ENCODE data around the gene OR4K15. TPM values are rescaled to one million over a fixed set of nuclear protein-coding genes. Genes with fewer than 3 reads are reported as not detected.
"Not testable (repeated sequence)": the region's sequence is repeated elsewhere in the genome, so short reads cannot be mapped to it uniquely, and the experiment has no call there.

Gene OR4K15, protein sequence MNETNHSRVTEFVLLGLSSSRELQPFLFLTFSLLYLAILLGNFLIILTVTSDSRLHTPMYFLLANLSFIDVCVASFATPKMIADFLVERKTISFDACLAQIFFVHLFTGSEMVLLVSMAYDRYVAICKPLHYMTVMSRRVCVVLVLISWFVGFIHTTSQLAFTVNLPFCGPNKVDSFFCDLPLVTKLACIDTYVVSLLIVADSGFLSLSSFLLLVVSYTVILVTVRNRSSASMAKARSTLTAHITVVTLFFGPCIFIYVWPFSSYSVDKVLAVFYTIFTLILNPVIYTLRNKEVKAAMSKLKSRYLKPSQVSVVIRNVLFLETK
- total RNA-seq = not detected

GRCh38 chr14:19975291-19975690 lies at the start of gene OR4K15:
Gene OR4K15 (plus strand): TSS chr14:19975591. CDS start chr14:19975591, 0 bp downstream.
- Mint-ChIP-seq H3K36me3 (peaks cover 9% of the 10 kb centered on the region), H3K27me3 (no peaks in the 10 kb centered on the region), H3K9me3 (peaks cover 9% of the 10 kb centered on the region), H3K4me3 (peak within 1 kb of the TSS; percentile 28), H3K27ac (peak within 1 kb of the TSS; percentile 15), H3K4me1 (peaks cover 11% of the 10 kb centered on the region)
- DNase-seq = no peak
- POLR2A ChIA-PET = no interaction called here
- ATAC-seq (ENCODE audit: low read depth) = no peak

DNA sequence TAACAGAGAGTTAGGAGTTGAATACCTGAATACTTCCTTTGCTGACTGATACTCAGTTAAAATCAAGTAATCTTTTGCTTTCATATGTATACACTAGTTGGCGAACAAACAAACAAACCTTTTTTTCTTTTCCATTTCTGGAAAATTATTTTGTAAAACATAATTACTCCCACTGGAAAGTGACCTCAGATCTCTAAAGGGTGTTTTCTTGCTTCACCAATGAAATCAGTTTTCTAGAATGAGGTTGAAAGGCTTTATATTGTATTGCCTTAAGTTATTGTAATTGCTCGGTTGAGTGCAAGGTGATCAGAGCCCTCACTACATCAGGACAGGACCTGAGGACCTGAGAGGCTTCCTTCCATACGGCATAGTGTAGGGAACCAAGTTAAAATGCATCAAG lies 44.8 kb upstream of the OR4K15 start, which contains the start of gene OR4K1:
Gene OR4K1 (plus strand): TSS at position 301 of the 400 bp plus-strand sequence. CDS start 4,750 bp downstream, outside the sequence.
- no peak for ATAC-seq (ENCODE audit: low read depth)
- peaks cover 4% of the 10 kb centered on the region for H3K27me3 Mint-ChIP-seq
- no peak within 1 kb of the TSS for H3K27ac Mint-ChIP-seq

DNA sequence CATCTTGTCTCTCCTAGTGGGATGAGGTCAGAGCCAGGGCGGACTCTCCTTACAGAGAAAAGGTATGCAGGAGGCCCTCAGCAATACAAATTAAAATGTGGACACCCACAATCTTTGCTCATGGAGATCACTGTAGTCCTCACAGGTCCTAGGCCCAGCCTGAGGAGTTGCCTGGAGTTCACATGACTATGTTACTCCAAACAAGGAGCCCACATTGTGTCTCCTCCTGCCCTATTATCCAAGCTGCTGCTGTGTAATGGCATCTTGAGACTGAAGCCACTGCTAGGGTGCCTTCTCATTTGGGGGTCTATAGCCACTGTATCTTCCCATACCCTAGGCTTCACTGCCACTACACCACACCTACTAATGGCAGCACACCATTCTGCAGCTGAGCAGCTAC lies 33.7 kb upstream of the OR4K15 start:
- POLR2A ChIA-PET = no interaction called here
- no peak overlapping the region for H3K4me3 Mint-ChIP-seq
- no peak for DNase-seq
- no peaks in the 10 kb centered on the region for H3K9me3 Mint-ChIP-seq
- no peaks in the 10 kb centered on the region for H3K4me1 Mint-ChIP-seq
- peaks cover 3% of the 10 kb centered on the region for H3K27me3 Mint-ChIP-seq
- H3K36me3 Mint-ChIP-seq = no peaks in the 10 kb centered on the region
- no peak for ATAC-seq (ENCODE audit: low read depth)
- H3K27ac Mint-ChIP-seq = no peak overlapping the region

More for the DNA sequence above, 44.8 kb upstream of the OR4K15 start, which contains the start of gene OR4K1:
- Mint-ChIP-seq H3K4me1 (no peaks in the 10 kb centered on the region), H3K36me3 (no peaks in the 10 kb centered on the region), H3K9me3 (no peaks in the 10 kb centered on the region), H3K4me3 (no peak within 1 kb of the TSS)
- POLR2A ChIA-PET = no interaction called here
- no peak for DNase-seq

DNA sequence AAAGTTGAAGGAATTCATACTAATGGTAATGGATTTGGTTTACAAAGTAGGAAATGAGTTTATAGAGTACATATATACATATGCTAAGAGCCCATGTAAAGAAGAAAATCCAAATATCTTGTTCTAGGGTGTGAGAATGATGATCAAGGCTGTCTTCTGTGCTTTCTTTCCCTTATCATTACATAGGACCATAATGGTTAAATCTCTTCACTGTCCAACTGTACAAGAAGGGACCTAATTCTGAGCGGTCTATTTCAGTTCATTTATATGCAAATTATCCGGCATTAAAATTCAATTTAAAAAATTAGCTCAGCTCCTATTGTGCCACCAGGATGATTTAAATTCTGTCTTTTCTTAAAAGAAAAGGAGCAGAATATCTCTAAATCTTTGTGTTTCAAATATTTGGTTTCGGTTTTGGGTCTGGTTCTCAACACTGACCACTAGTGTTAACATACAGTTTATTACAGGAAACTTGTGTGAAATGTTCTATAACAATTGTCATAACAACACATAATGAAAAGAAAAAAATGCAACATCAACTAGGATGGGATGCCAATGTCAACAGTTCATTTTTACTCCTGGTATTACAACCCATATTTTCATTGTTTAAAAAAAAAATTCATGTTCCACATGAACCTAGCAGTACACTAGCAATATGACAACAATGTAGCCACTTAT lies 27.8 kb upstream of the OR4K15 start:
- no peaks in the 10 kb centered on the region for H3K9me3 Mint-ChIP-seq
- no peak for ATAC-seq (ENCODE audit: low read depth)
- H3K4me3 Mint-ChIP-seq = no peak overlapping the region

DNA sequence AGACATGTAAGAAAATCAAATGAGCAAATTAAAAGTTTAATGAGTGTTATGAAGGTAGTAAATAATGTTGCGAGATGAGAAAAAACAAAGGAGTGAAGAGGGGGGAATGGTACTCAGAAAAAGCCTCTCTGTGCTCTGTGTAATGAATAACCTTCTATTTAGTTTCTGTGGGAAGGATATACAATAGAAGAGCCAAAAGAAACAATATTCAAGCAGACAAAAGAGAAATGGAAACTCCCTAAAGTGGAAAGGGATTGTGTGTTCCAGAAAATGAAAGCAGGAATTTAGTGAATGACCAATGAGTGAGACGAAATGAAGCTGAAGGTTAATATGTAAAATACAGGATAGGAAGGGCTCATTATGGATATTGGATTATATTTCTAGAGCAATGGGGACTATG lies 26.2 kb upstream of the OR4K15 start:
- DNase-seq (no peak), ATAC-seq (ENCODE audit: low read depth) (no peak)
- Mint-ChIP-seq H3K27me3 (no peaks in the 10 kb centered on the region), H3K4me3 (no peak overlapping the region), H3K36me3 (no peaks in the 10 kb centered on the region), H3K9me3 (no peaks in the 10 kb centered on the region), H3K27ac (no peak overlapping the region), H3K4me1 (no peaks in the 10 kb centered on the region)
- POLR2A ChIA-PET = no interaction called here

More for the DNA sequence above, 27.8 kb upstream of the OR4K15 start:
- DNase-seq = no peak
- Mint-ChIP-seq H3K27ac (no peak overlapping the region), H3K27me3 (no peaks in the 10 kb centered on the region), H3K36me3 (no peaks in the 10 kb centered on the region), H3K4me1 (no peaks in the 10 kb centered on the region)
- POLR2A ChIA-PET = no interaction called here

- H3K4me3 Mint-ChIP-seq; H3K9me3 Mint-ChIP-seq; H3K36me3 Mint-ChIP-seq; H3K27ac Mint-ChIP-seq; POLR2A ChIA-PET; DNase-seq; ATAC-seq (ENCODE audit: low read depth); H3K27me3 Mint-ChIP-seq; H3K4me1 Mint-ChIP-seq: not testable (repeated sequence)
Observed at GRCh38 chr14:19969735-19970134, 5.7 kb upstream of the OR4K15 start.

DNA sequence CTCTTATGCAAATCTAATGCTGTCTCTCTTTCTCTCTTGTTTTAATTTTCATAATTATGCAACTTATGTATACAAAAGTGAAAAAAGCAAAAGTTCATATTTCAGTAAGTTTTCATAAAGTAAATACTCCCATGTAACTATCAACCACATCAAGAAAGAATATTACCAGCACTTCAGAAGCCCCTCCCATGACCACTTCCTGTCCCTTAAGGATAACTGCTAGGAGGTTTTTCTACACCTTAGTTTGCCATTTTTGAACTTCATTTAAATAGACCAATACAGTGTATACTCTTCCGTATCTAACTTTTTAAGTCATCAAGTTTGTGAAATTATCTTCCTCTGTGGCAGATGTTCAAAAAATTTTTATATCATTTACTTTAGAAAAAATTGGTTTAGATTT lies 547 bp upstream of the OR4K15 start:
- ATAC-seq (ENCODE audit: low read depth) (peak; percentile 82), DNase-seq (no peak)
- Mint-ChIP-seq H3K9me3 (peaks cover 9% of the 10 kb centered on the region), H3K4me3 (peak overlapping the region; percentile 28), H3K27ac (peak overlapping the region; percentile 15), H3K27me3 (no peaks in the 10 kb centered on the region), H3K36me3 (peaks cover 9% of the 10 kb centered on the region), H3K4me1 (peaks cover 11% of the 10 kb centered on the region)
- POLR2A ChIA-PET = no interaction called here

DNA sequence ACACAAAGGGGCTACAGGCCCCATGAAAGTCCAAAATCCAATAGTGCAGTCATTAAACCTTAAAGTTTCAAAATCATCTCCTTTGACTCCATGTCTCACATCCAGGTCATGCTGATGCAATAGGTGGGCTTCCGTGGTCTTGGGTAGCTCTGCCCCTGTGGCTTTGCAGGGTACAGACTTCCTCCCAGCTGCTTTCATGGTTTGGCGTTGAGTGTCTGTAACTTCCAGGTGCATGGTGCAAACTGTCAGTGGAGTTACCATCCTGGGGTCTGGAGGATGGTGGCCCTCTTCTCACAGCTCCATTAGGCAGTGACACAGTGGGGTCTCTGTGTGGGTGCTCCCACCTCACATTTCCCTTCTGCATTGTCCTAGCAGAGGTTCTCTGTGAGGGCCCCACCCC lies 18.0 kb downstream of the OR4K15 start:
- H3K4me1 Mint-ChIP-seq = no peaks in the 10 kb centered on the region
- H3K27me3 Mint-ChIP-seq = peaks cover 3% of the 10 kb centered on the region
- POLR2A ChIA-PET = no interaction called here
- DNase-seq (no peak), ATAC-seq (ENCODE audit: low read depth) (no peak)
- H3K9me3 Mint-ChIP-seq = peaks cover 6% of the 10 kb centered on the region
- H3K36me3 Mint-ChIP-seq = peaks cover 2% of the 10 kb centered on the region
- H3K27ac Mint-ChIP-seq = no peak overlapping the region
- no peak overlapping the region for H3K4me3 Mint-ChIP-seq

DNA sequence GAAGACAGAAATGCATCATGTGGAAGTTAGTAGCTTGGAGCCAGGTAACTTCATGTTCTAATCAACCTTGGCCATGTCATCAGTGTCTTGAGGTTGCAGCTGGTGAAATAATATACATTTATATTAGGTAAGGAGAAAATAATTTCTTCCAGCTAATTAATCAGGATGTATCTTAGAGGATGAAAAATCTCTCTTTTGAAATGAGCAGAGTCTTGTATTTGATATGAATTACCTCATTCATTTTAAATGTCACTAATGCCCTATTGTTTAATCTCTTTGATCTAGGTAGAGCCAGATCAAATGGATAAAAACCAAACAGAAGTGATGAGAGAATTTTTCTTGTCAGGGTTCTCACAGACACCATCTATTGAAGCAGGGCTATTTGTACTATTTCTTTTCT lies 26.5 kb downstream of the OR4K15 start, which contains the start of gene OR4Q2:
Gene OR4Q2 (plus strand): TSS at position 301 of the 400 bp plus-strand sequence.
- no peak for DNase-seq
- Mint-ChIP-seq H3K36me3 (no peaks in the 10 kb centered on the region), H3K9me3 (peaks cover 3% of the 10 kb centered on the region), H3K27ac (no peak within 1 kb of the TSS), H3K27me3 (no peaks in the 10 kb centered on the region), H3K4me1 (no peaks in the 10 kb centered on the region), H3K4me3 (no peak within 1 kb of the TSS)
- no peak for ATAC-seq (ENCODE audit: low read depth)
- POLR2A ChIA-PET = no interaction called here

GRCh38 chr14:20002319-20002718 lies 26.9 kb downstream of the OR4K15 start:
- POLR2A ChIA-PET = no interaction called here
- no peak overlapping the region for H3K27ac Mint-ChIP-seq
- H3K36me3 Mint-ChIP-seq = no peaks in the 10 kb centered on the region
- no peaks in the 10 kb centered on the region for H3K4me1 Mint-ChIP-seq
- ATAC-seq (ENCODE audit: low read depth) (no peak), DNase-seq (no peak)
- peaks cover 3% of the 10 kb centered on the region for H3K9me3 Mint-ChIP-seq
- no peaks in the 10 kb centered on the region for H3K27me3 Mint-ChIP-seq
- H3K4me3 Mint-ChIP-seq = no peak overlapping the region

- Mint-ChIP-seq H3K9me3 (peaks cover 6% of the 10 kb centered on the region), H3K27ac (no peak overlapping the region), H3K27me3 (no peaks in the 10 kb centered on the region), H3K4me1 (no peaks in the 10 kb centered on the region), H3K4me3 (no peak overlapping the region), H3K36me3 (no peaks in the 10 kb centered on the region)
- ATAC-seq (ENCODE audit: low read depth) (no peak), DNase-seq (no peak)
- POLR2A ChIA-PET = no interaction called here
Observed at GRCh38 chr14:20008156-20008555, 32.8 kb downstream of the OR4K15 start.

DNA sequence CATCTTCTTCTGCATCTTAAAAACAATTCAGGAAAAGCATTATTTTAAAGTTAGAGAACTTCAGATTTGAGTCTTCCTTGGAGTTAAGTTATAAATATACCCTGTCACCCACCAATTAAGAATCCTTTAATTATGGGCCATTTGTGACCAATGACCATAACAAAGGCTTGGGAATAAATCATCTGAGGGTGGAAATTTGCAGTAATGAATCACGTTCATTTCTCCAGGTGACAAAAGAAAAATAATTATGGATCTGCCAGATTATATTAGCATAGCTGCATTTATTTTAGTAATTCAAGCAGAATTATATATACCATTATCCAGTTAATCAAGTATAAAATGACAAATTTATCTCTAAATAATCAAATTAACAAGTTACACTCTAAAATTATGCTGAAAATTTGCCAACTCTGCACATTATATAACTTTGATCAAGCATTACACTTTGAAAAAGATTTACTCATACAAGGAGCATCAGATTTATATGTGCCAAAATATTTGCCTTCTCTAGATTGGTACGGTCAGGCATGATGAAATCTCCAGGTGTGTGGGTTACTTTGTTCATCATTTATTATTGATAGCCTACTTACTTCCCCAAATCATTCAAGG lies 44.0 kb downstream of the OR4K15 start, which contains the start of gene OR4K14:
Gene OR4K14 (minus strand): TSS at position 51 of the 609 bp plus-strand sequence. CDS start 4,114 bp downstream, outside the sequence.
- no peaks in the 10 kb centered on the region for H3K36me3 Mint-ChIP-seq
- POLR2A ChIA-PET = no interaction called here
- ATAC-seq (ENCODE audit: low read depth) = no peak
- peaks cover under 1% of the 10 kb centered on the region for H3K9me3 Mint-ChIP-seq
- no peak for DNase-seq
- no peaks in the 10 kb centered on the region for H3K27me3 Mint-ChIP-seq
- H3K4me3 Mint-ChIP-seq = no peak within 1 kb of the TSS
- no peaks in the 10 kb centered on the region for H3K4me1 Mint-ChIP-seq
- no peak within 1 kb of the TSS for H3K27ac Mint-ChIP-seq

Measured in activated naive CD8-positive, alpha-beta T cell treated with anti-CD3 and anti-CD28 coated beads, Interleukin-2, amount 10 ng/mL, durations not matched to agents 7 days and 5 days (primary cell).